ENCODE measurements around the gene RELB.
"Not testable (repeated sequence)": the region's sequence is repeated elsewhere in the genome, so short reads cannot be mapped to it uniquely, and the experiment has no call there.

Gene RELB

DNA sequence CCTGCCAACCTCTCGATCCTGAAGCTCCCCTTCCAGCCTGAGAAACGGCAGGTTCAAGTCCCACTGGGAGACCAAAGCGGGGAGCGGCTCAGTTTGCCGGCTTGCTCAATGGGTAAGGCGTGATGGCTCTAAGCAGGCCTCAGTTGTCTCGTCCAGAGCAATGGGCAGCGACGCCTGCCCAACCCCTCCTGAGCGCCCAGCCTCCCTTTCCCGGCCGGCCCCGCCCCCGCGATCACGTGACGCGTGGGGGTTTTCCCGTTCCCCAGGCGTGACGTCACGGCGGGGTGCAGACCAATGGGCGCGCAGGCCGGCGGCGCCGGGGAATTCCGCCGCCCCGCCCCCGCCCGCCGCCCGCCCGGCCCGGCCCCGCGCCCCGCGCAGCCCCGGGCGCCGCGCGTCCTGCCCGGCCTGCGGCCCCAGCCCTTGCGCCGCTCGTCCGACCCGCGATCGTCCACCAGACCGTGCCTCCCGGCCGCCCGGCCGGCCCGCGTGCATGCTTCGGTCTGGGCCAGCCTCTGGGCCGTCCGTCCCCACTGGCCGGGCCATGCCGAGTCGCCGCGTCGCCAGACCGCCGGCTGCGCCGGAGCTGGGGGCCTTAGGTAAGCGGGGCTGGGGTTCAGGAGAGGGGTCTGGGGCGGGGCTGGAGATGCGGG lies at the start of gene RELB:
TSS of gene RELB (plus strand) at position 378 of the 653 bp plus-strand sequence. CDS start at position 494, 116 bp downstream.
- DNase-seq: no peak

GRCh38 chr19:44954278-44954648 lies 47.0 kb upstream of the RELB start:
- DNase-seq: no peak

- peak; percentile 59 for DNase-seq
Observed at GRCh38 chr19:44954649-44955504, 46.4 kb upstream of the RELB start, which contains the start of gene CLPTM1. Gene CLPTM1, plus strand, starts transcription at chr19:44955380. Its CDS starts 16 bp downstream, at chr19:44955396.

DNA sequence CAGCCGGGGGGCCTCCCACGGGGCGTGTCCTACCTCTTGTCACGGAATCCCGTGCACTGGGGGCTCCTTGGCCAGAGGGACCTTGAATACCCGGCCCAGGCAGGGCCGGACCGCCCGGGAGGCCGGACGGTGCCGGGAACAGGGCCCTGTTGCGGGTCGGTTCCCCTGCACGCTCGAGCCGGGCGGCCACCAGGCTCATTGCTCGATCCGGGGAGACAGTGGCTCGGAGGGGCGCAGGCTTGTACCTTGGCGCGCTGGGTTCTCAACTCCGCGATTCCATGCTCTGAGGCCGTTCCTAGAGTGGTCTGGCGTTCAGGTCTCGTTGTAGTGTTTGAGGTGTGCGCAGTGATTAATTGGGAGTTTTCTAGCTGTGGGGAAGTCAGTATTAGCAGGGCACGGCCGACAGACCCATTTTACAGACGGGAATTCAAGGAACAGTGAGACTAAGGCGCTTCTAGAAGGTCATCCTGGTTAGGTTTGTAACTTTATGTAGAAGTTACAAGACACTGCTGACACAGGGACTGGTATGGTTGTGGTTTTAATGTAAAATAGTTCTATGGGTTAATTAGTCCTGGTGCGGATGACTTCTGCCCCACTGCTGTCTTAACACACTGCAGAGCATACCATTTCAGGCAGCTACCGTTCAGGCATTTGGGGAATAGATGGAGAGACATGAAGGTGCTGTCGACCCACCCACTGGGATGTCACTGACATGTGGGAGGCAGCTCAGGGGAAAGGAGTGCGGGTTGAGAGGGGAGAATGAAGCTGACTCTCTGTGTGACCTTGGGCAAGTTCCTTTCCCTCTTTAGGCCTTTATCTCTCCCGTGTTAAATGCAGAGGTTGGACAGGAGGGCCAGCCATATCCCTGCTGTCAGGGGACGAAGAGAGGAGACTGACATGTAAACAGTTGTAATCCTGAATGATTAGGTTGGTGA lies 45.5 kb upstream of the RELB start:
- DNase-seq: no peak

- DNase-seq: no peak
Observed at GRCh38 chr19:44957526-44957925, 43.7 kb upstream of the RELB start.

DNA sequence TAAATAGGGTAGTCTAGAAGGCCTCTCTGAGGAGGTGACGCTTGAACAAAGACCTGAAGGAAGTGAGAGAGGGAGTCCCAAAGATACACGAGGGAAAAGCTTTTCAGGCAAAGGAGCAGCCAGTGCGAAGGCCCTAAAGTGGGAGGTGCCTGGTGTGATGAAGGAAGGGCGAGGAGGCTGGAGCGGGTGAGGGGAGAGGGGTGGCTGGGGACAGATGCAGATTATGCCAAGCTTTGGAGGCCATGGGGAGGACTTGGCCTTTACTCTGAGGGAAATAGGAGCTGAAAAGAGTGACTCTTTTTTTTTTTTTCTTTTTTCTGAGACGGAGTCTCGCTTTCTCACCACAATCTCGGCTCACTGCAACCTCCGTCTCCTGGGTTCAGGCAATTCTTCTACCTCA lies 43.2 kb upstream of the RELB start:
- no peak for DNase-seq

GRCh38 chr19:44959691-44960090 lies 41.6 kb upstream of the RELB start:
- DNase-seq: no peak

- DNase-seq: no peak
Observed at GRCh38 chr19:44960906-44961728, 40.1 kb upstream of the RELB start.

GRCh38 chr19:44961821-44962220 lies 39.4 kb upstream of the RELB start:
- no peak for DNase-seq

DNA sequence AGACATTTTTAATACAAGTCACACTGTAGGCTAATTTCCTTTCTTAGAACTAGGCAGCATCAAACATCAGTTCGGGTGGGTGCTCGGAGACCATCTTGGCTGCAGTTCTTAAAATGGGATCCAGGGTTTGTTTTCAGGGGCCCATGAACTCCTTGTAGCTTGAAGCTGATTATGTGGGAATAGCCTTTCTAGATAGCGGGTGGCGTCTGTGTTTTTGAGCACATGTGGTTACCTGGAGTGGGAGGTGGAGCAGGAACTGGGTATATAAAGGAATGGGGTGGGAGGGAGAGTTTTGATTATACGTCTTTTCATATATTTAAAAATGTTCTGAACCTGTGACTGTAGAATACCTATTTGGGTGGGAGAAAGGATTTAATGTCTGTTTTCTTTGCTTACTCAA lies 33.1 kb upstream of the RELB start:
- DNase-seq: no peak

DNA sequence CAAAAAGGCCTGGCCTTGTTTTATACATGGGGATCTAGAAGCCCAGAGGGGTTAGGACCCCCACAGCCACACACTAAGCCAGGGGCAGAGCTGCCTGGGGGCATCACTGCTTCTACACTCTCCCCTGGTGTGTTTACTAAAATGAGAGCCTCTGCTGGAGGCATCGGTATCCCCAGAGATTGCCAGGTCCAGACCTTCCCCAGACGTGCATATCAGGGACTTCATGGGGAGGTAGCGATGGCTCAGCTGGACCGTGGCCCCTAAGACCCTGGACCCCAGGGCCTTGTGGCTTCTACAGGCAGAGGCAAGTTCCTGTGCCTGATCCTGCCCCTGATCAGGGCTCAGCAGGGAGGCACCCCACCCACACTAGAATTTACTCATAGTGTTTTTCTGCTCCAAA lies 32.6 kb upstream of the RELB start:
- DNase-seq: no peak

DNA sequence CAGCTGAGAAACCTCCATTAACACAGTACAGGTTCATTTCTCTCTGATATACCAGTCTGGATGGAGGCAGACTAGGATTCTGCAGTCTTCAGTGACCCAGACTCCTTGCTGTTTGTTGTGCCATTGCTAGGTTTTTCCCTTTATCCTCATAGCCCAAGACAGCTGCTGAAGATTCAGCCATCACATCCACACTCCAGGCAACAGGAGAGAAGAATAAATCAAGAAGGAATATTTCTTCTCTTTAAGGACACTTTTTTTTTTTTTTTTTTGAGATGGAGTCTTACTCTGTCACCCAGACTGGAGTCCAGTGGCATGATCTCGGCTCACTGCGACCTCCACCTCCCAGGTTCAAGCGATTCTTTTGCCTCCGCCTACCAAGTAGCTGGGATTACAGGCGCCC lies 31.8 kb upstream of the RELB start:
- no peak for DNase-seq

GRCh38 chr19:44971451-44971850 lies 29.8 kb upstream of the RELB start:
- DNase-seq: not testable (repeated sequence)

GRCh38 chr19:44972802-44973201 lies 28.5 kb upstream of the RELB start:
- DNase-seq: no peak

DNA sequence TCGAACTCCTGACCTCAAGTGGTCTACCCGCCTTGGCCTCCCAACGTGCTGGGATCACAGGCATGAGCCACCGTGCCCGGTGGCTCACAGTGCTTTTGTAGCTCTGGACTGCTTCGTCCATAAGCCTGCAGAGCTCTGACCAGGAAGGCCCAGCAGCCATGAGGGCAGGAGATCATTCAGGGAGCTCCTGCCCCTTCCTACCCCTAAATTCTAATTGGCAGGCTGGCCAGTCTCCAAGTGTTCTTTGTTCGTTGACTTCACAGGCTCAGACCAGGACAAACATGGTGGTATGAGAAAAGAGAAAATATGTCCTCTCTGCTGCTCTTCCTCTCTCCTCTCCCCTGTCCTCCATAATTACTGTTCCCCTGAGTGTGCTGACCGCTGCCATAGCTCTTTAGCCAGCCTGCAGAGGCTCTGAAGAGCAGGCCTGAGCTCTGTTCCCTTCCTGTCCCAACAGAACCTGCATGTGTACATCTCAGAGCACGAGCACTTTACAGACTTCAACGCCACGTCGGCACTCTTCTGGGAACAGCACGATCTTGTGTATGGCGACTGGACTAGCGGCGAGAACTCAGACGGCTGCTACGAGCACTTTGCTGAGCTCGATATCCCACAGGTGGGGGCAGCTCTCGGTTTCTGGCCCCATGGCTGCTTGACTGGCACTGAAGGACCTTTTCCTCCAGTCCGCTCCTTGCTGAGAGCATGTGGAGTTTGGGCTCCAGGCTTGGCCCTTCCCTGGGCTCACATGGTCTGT lies 27.1 kb upstream of the RELB start:
- no peak for DNase-seq

GRCh38 chr19:44974857-44975256 lies 26.4 kb upstream of the RELB start:
- no peak for DNase-seq

DNA sequence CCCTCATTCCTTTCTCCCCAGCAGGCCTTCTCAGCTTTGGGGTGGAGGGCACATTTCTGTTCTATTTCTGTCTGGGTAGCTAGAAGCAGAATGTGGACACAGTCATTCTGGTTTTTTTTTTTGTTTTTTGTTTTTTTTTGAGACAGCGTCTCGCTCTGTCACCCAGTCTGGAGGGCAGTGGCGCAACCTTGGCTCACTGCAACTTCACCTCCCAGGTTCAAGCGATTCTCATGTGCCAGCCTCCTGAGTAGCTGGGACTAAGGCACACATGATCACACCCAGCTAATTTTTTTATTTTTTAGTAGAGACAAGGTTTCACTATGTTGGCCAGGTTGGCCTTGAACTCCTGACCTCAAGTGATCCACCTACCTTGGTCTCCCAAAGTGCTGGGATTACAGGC lies 25.8 kb upstream of the RELB start:
- no peak for DNase-seq

GRCh38 chr19:44984005-44984404 lies 17.3 kb upstream of the RELB start:
- DNase-seq: no peak

DNA sequence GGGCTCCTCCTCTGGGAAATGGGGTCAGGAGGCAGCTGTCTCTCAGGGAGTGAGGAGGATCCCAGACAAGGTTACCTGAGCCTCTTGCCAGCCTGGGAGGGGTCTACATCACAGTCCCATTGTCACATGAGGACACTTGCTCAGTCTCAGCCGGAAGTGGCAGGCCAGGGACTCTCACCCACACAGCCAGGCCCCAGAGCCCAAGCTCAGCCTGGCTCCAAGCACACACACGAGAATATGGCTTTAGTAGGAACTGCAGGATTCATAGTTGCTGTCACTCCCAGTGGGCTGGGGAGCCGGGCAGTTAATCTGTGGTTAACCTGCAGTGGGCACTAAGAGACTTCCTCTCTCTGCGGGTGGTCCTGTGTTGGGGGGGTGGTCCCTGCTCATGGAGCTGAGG lies 15.8 kb upstream of the RELB start:
- no peak for DNase-seq

DNA sequence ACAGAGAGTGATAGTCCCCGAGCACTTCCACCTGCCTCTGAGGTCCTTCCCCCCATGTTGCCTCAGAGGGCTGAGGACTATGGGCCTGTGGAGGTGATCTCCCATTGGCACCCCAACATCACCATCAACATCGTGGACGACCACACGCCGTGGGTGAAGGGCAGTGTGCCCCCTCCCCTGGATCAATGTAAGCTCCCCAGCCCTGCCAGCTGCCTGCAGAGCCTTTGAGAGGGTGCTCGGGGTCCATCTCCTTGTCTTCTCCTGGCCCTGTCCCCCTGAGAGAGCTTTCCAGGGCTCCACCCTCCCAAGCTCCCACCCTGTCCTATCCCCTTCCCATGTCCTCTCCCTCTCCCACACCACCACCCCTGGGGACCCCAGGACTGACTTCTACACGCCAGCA lies 14.9 kb upstream of the RELB start:
- no peak for DNase-seq

GRCh38 chr19:44987148-44987675 lies 14.1 kb upstream of the RELB start:
- DNase-seq: no peak

All from cortex of kidney (tissue), 1 donor.